Hepatic stellate cell (primary cell): Measurements from ENCODE around the gene ISCA1.
"Not testable (repeated sequence)": the region's sequence is repeated elsewhere in the genome, so short reads cannot be mapped to it uniquely, and the experiment has no call there.

Experiments used
- DNase-seq: peaks from one replicate; pipeline ENCODE4 v3.0.0; 2011; ENCODE audit warnings: low spot score

Gene ISCA1

GRCh38 chr9:86282077-86282978 is at the start of gene ISCA1:
TSS of gene ISCA1 (minus strand) at chr9:86282538. CDS start at chr9:86282458, 80 bp downstream.
- peak; percentile 87 for DNase-seq

- no peak for DNase-seq
Observed at GRCh38 chr9:86330186-86330585, 47.8 kb upstream of the ISCA1 start.

GRCh38 chr9:86329649-86330048 is 47.3 kb upstream of the ISCA1 start:
- no peak for DNase-seq

GRCh38 chr9:86328156-86328555 is 45.8 kb upstream of the ISCA1 start:
- DNase-seq, result no peak

- DNase-seq, result no peak
Observed at GRCh38 chr9:86326536-86326935, 44.2 kb upstream of the ISCA1 start.

GRCh38 chr9:86324901-86325300 is 42.6 kb upstream of the ISCA1 start:
- no peak for DNase-seq

GRCh38 chr9:86324308-86324707 is 42.0 kb upstream of the ISCA1 start:
- DNase-seq, result no peak

GRCh38 chr9:86322973-86323644 is 40.8 kb upstream of the ISCA1 start:
- no peak for DNase-seq

- no peak for DNase-seq
Observed at GRCh38 chr9:86321373-86321772, 39.0 kb upstream of the ISCA1 start.

GRCh38 chr9:86318187-86318586 is 35.8 kb upstream of the ISCA1 start:
- DNase-seq, result no peak

- DNase-seq, result no peak
Observed at GRCh38 chr9:86315078-86315477, 32.7 kb upstream of the ISCA1 start.

GRCh38 chr9:86312959-86313358 is 30.6 kb upstream of the ISCA1 start:
- not testable (repeated sequence) for DNase-seq

GRCh38 chr9:86308687-86309086 is 26.3 kb upstream of the ISCA1 start:
- peak; percentile 6 for DNase-seq

GRCh38 chr9:86304236-86304730 is 21.9 kb upstream of the ISCA1 start:
- DNase-seq, result no peak

GRCh38 chr9:86303316-86303975 is 21.1 kb upstream of the ISCA1 start:
- DNase-seq, result no peak

- no peak for DNase-seq
Observed at GRCh38 chr9:86301686-86302085, 19.3 kb upstream of the ISCA1 start.

- DNase-seq, result no peak
Observed at GRCh38 chr9:86300701-86301100, 18.4 kb upstream of the ISCA1 start.

- DNase-seq, result no peak
Observed at GRCh38 chr9:86298873-86299272, 16.5 kb upstream of the ISCA1 start.

- not testable (repeated sequence) for DNase-seq
Observed at GRCh38 chr9:86290341-86290740, 8.0 kb upstream of the ISCA1 start.

GRCh38 chr9:86288499-86289198 is 6.3 kb upstream of the ISCA1 start:
- DNase-seq, result no peak

- no peak for DNase-seq
Observed at GRCh38 chr9:86287013-86287412, 4.7 kb upstream of the ISCA1 start.

GRCh38 chr9:86286278-86286677 is 3.9 kb upstream of the ISCA1 start:
- no peak for DNase-seq
